AG09309 (cell line): Measurements from ENCODE around the gene SLC26A11.

Experiments
- DNase-seq: peaks from one replicate; pipeline ENCODE4 v3.0.0-alpha.2; 2010; ENCODE audit warnings: low read depth
- H3K4me3 ChIP-seq: 2 replicates; pipeline ENCODE4 v1.5.1; 2011; ENCODE audit warnings: mild to moderate bottlenecking, low read depth, low read length, moderate library complexity; ENCODE audit not compliant: control insufficient read depth
- TF ChIP-seq, protein P1 (sequence below): IDR thresholded peaks from 2 replicates; pipeline ENCODE4 v1.5.1; 2011; ENCODE audit warnings: mild to moderate bottlenecking, low read depth, low read length, inconsistent platforms; ENCODE audit not compliant: insufficient read depth, control insufficient read depth; ENCODE audit errors: missing control alignments

Gene SLC26A11

DNA sequence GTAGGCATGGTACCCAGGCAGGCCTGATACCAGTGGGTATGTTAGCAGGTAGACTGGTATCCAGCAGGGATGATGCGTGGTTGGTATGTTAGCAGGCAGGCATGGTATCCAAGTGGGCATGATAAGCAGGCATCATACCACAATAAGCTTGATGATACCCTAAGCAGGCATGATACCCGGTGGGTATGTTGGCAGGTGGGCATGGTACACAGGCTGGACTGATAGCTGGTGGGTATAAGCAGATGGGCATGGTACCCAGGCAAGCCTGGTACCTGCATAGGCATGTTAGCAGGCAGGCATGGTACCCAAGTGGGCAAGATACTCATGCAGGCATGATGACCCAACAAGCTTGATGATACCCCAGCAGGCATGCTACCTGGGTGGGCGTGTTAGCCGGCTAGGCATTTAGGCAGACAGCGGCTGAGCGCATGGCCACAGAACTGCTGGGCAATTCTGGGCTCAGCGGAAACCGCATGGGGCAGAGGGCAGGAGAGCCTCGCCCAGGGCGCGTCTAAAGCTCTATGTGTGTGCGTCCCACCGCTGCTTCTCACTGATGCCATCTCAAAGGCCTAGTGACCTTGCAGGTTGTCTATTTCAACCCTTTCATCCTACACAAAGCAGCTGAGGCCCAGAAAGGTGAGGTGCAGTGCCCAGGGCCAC lies 2.4 kb upstream of the SLC26A11 start:
- H3K4me3 ChIP-seq = no peak overlapping the region
- TF ChIP-seq, protein P1, sequence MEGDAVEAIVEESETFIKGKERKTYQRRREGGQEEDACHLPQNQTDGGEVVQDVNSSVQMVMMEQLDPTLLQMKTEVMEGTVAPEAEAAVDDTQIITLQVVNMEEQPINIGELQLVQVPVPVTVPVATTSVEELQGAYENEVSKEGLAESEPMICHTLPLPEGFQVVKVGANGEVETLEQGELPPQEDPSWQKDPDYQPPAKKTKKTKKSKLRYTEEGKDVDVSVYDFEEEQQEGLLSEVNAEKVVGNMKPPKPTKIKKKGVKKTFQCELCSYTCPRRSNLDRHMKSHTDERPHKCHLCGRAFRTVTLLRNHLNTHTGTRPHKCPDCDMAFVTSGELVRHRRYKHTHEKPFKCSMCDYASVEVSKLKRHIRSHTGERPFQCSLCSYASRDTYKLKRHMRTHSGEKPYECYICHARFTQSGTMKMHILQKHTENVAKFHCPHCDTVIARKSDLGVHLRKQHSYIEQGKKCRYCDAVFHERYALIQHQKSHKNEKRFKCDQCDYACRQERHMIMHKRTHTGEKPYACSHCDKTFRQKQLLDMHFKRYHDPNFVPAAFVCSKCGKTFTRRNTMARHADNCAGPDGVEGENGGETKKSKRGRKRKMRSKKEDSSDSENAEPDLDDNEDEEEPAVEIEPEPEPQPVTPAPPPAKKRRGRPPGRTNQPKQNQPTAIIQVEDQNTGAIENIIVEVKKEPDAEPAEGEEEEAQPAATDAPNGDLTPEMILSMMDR = no peak
- no peak for DNase-seq

DNA sequence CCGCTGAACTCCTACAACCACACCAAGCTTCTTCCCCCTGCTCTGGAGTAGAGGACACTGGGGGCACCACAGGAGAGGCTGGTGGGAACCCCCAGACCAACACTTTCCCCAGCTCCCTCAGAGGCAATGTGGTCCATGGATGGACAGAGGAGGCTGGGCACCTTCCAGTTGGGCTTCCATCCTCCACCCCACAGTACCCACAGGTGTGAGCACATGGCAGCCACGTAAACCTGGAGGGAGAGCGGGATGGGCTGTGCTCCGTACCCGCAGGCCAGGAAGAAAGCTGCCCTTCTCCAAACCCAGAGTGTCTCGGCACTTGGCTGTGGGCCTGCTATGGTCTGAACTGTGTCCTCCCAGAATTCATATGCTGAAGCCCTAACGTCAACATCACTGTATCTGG lies 1.8 kb upstream of the SLC26A11 start:
- no peak overlapping the region for H3K4me3 ChIP-seq
- DNase-seq = no peak

DNA sequence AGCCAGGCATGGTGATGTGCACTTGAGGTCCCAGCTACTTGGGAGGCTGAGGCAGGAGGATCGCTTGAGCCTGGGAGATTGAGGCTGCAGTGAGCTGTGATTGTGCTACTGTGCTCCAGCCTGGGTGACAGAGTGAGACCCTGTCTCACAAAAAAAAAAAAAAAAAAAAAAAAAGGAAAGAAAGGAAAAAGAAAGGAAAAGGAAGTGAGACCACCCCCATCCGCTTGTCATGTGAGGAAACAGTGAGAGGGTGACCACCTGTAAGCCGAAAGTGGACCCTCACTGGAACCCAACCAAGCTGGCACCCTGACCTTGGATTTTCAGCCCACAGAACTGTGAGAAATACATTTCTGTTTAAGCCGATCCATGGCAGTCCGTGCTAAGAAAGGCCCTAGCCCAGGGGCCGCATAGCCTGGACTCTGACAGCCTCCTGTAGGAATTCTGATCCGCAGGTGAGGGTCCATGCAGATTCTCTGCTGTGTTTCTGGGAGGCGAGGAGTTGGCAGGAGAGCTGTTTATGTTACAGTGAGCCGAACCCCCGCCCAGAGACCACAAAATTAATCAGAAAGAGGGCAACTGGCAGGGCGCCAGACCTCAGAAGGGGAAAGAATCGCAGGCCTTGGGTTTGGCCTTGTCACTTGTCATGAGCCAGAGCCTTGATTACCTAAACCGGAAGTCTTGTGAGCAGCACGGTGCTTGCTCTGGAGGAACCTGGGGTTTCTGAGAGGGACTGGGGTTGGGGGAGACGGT lies 1.0 kb upstream of the SLC26A11 start:
- peak; percentile 31 for DNase-seq
- TF ChIP-seq, protein P1 = no peak
- H3K4me3 ChIP-seq = peak overlapping the region; percentile 94

More for the DNA sequence above, 1.8 kb upstream of the SLC26A11 start:
- TF ChIP-seq, protein P1 = no peak

DNA sequence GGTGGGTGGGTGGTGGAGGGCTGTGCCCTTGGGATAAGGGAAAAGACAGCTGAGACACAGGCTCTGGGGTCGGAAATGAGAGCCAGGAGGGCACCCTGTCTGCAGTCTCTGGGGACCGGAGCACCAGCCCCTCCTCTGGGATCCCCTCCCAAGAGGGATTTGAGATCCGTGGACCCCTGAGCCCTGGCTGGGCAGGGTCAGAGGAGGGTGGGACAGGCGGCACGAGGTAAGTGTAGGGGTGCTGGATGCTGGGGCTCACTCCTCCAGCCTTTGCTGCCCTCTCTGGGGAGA lies 519 bp upstream of the SLC26A11 start:
- peak overlapping the region; percentile 94 for H3K4me3 ChIP-seq
- no peak for DNase-seq

DNA sequence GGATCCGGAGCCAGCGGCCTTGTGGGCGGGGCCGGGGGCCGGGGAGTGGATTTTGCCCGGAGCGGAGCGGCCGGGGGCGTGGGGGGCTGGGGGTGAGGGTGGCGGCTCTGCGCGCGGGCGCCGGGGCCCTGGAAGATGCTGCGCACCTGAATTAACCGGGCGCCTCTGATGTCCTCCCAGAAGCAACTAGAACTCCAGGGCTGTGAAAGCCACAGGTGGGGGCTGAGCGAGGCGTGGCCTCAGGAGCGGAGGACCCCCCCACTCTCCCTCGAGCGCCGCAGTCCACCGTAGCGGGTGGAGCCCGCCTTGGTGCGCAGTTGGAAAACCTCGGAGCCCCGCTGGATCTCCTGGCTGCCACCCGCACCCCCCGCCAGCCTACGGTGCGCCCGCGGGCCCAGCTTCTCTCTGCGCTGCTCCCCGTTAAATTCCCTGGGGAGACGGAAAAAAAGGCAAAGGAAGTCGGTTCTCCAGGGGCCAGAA lies 549 bp downstream of the SLC26A11 start:
- peak overlapping the region; percentile 94 for H3K4me3 ChIP-seq
- DNase-seq = no peak

More for the DNA sequence above, 519 bp upstream of the SLC26A11 start:
- TF ChIP-seq, protein P1 = no peak

DNA sequence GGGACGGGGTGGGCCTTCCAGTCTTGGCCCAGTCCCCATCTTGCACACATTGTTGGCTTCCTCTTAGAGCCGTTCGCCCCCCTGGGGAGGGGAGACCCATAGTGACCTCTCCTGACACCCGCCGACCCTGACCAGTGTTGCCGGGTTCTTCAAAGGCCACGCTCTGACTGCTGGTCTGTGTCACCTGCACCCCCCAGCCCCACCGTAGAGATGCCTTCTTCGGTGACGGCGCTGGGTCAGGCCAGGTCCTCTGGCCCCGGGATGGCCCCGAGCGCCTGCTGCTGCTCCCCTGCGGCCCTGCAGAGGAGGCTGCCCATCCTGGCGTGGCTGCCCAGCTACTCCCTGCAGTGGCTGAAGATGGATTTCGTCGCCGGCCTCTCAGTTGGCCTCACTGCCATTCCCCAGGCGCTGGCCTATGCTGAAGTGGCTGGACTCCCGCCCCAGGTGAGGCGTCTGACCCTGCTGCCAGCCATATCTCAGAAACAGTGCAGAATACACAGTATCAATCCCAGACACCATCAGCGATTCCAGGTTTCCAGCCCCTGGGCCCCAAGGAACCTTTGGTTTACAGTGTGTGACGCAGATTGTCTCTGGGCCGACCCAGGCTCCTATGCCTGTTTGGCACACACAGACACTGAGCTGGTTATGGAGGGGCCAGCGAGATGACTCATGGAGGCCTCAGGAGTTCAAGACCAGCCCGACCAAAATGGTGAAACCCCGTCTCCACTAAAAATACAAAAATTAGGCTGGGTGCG lies 1.3 kb downstream of the SLC26A11 start:
- H3K4me3 ChIP-seq = peak overlapping the region; percentile 94
- TF ChIP-seq, protein P1 = no peak
- DNase-seq = no peak

More for the DNA sequence above, 549 bp downstream of the SLC26A11 start:
- TF ChIP-seq, protein P1 = no peak
